ENCODE results near the gene SH3D19.

The SH3D19 gene

GRCh38 chr4:151152028-151152427 lies 173.4 kb downstream of the SH3D19 start:
- Histone ChIP-seq H3K9me2 (replicated peaks; ENCODE audit: low read depth, low read length) (no peaks in the 10 kb centered on the region), H3K79me2 (ENCODE audit: insufficient read depth, low read length) (no peaks in the 10 kb centered on the region), H2AFZ (ENCODE audit: low read length) (no peak overlapping the region), H3K4me1 (ENCODE audit: insufficient read depth, low read length, poor library complexity, severe bottlenecking) (no peaks in the 10 kb centered on the region), H3K27me3 (ENCODE audit: insufficient read depth, low read length, poor library complexity, severe bottlenecking) (no peaks in the 10 kb centered on the region), H3K9ac (ENCODE audit: low read depth, low read length, poor library complexity, severe bottlenecking) (no peak overlapping the region), H3K4me2 (ENCODE audit: low read depth, low read length, poor library complexity, severe bottlenecking) (no peak overlapping the region), H3K4me3 (ENCODE audit: low read length, poor library complexity, severe bottlenecking) (no peak overlapping the region), H4K20me1 (ENCODE audit: insufficient read depth, low read length, poor library complexity, severe bottlenecking) (no peaks in the 10 kb centered on the region), H3K9me3 (ENCODE audit: insufficient read depth, low read depth, low read length) (no peaks in the 10 kb centered on the region), H3F3A (ENCODE audit: low read depth) (no peaks in the 10 kb centered on the region), H3K36me3 (ENCODE audit: insufficient read depth, low read length) (no peaks in the 10 kb centered on the region)
- TF ChIP-seq EZH2phosphoT487 (IDR thresholded peaks at IDR 0.05; ENCODE audit: borderline replicate concordance) (no peak), CTCF (conservative IDR thresholded peaks at IDR 0.05; ENCODE audit: low read length) (no peak)

- no peak overlapping the region for H3K4me2 ChIP-seq (ENCODE audit: low read depth, low read length, poor library complexity, severe bottlenecking)
- no peaks in the 10 kb centered on the region for H3K9me2 ChIP-seq (replicated peaks; ENCODE audit: low read depth, low read length)
- TF ChIP-seq CTCF (conservative IDR thresholded peaks at IDR 0.05; ENCODE audit: low read length) (no peak), EZH2phosphoT487 (IDR thresholded peaks at IDR 0.05; ENCODE audit: borderline replicate concordance) (no peak)
- H3K4me1 ChIP-seq (ENCODE audit: insufficient read depth, low read length, poor library complexity, severe bottlenecking): no peaks in the 10 kb centered on the region
- H3K9me3 ChIP-seq (ENCODE audit: insufficient read depth, low read depth, low read length): no peaks in the 10 kb centered on the region
- H2AFZ ChIP-seq (ENCODE audit: low read length): no peak overlapping the region
- H3K79me2 ChIP-seq (ENCODE audit: insufficient read depth, low read length): no peaks in the 10 kb centered on the region
- no peaks in the 10 kb centered on the region for H3K27me3 ChIP-seq (ENCODE audit: insufficient read depth, low read length, poor library complexity, severe bottlenecking)
- no peaks in the 10 kb centered on the region for H3K36me3 ChIP-seq (ENCODE audit: insufficient read depth, low read length)
- H3K4me3 ChIP-seq (ENCODE audit: low read length, poor library complexity, severe bottlenecking): no peak overlapping the region
- H4K20me1 ChIP-seq (ENCODE audit: insufficient read depth, low read length, poor library complexity, severe bottlenecking): no peaks in the 10 kb centered on the region
- H3K9ac ChIP-seq (ENCODE audit: low read depth, low read length, poor library complexity, severe bottlenecking): no peak overlapping the region
- no peaks in the 10 kb centered on the region for H3F3A ChIP-seq (ENCODE audit: low read depth)
Measured at GRCh38 chr4:151150821-151151580, 174.4 kb downstream of the SH3D19 start.

GRCh38 chr4:151148261-151148660 lies 177.1 kb downstream of the SH3D19 start:
- no peak overlapping the region for H3K9ac ChIP-seq (ENCODE audit: low read depth, low read length, poor library complexity, severe bottlenecking)
- no peaks in the 10 kb centered on the region for H3K9me3 ChIP-seq (ENCODE audit: insufficient read depth, low read depth, low read length)
- H3F3A ChIP-seq (ENCODE audit: low read depth): no peaks in the 10 kb centered on the region
- no peak overlapping the region for H3K4me2 ChIP-seq (ENCODE audit: low read depth, low read length, poor library complexity, severe bottlenecking)
- H3K9me2 ChIP-seq (replicated peaks; ENCODE audit: low read depth, low read length): no peaks in the 10 kb centered on the region
- no peaks in the 10 kb centered on the region for H3K79me2 ChIP-seq (ENCODE audit: insufficient read depth, low read length)
- H3K27me3 ChIP-seq (ENCODE audit: insufficient read depth, low read length, poor library complexity, severe bottlenecking): no peaks in the 10 kb centered on the region
- no peaks in the 10 kb centered on the region for H3K36me3 ChIP-seq (ENCODE audit: insufficient read depth, low read length)
- no peak for TF ChIP-seq CTCF (conservative IDR thresholded peaks at IDR 0.05; ENCODE audit: low read length)
- TF ChIP-seq EZH2phosphoT487 (IDR thresholded peaks at IDR 0.05; ENCODE audit: borderline replicate concordance): no peak
- H3K4me3 ChIP-seq (ENCODE audit: low read length, poor library complexity, severe bottlenecking): no peak overlapping the region
- no peaks in the 10 kb centered on the region for H4K20me1 ChIP-seq (ENCODE audit: insufficient read depth, low read length, poor library complexity, severe bottlenecking)
- no peaks in the 10 kb centered on the region for H3K4me1 ChIP-seq (ENCODE audit: insufficient read depth, low read length, poor library complexity, severe bottlenecking)
- no peak overlapping the region for H2AFZ ChIP-seq (ENCODE audit: low read length)

Data from Loucy (cell line).